HEK293 (cell line): ENCODE results near the gene CYB5D1.

Experiments used
- CTCF ChIP-seq: fragments of 450-650 bp; formaldehyde crosslinking; IDR thresholded peaks from 2 replicates; pipeline ENCODE4 v1.5.1; 2016; ENCODE audit warnings: missing biosample characterization, missing genetic modification characterization
- ELK4 ChIP-seq: IDR thresholded peaks from 2 replicates; pipeline ENCODE4 v1.6.1; 2011; ENCODE audit warnings: mild to moderate bottlenecking, low read depth, low read length, borderline replicate concordance
- ZBTB11 ChIP-seq: fragments of 450-650 bp; formaldehyde crosslinking; conservative IDR thresholded peaks from 2 replicates; pipeline ENCODE4 v1.5.1; 2016; ENCODE audit warnings: low read depth, missing biosample characterization, missing genetic modification characterization
- ZNF148 ChIP-seq: fragments of 450-650 bp; formaldehyde crosslinking; IDR thresholded peaks from 2 replicates; pipeline ENCODE4 v1.5.0; 2017; ENCODE audit warnings: missing biosample characterization, missing genetic modification characterization, borderline replicate concordance
- ZNF18 ChIP-seq: fragments of 450-650 bp; formaldehyde crosslinking; IDR thresholded peaks from 2 replicates; pipeline ENCODE4 v1.5.1; 2016; ENCODE audit warnings: missing biosample characterization, missing genetic modification characterization
- ZNF37A ChIP-seq: fragments of 450-650 bp; IDR thresholded peaks from 2 replicates; pipeline ENCODE4 v1.5.1; 2018; ENCODE audit warnings: missing biosample characterization, missing genetic modification characterization

GRCh38 chr17:7887482-7888183 lies 29.8 kb downstream of the CYB5D1 start:
- TF ChIP-seq ZBTB11 (no peak; the same call in 1 of the 2 replicates), ELK4 (no peak), ZNF37A (no peak), ZNF148 (tag by site-specific recombination) (no peak), CTCF (tag by site-specific recombination) (no peak), ZNF18 (tag by site-specific recombination) (peak; percentile 75)
